Measurements from ENCODE around the gene MTAP.

MTAP gene

GRCh38 chr9:21802418-21803000 is at the start of gene MTAP:
Gene MTAP, plus strand, starts transcription at chr9:21802636. Its CDS starts 113 bp downstream, at chr9:21802749.
- peak; percentile 87 for DNase-seq

GRCh38 chr9:21753523-21753922 is 48.9 kb upstream of the MTAP start:
- DNase-seq, result no peak

GRCh38 chr9:21754741-21755140 is 47.7 kb upstream of the MTAP start:
- no peak for DNase-seq

GRCh38 chr9:21758540-21758939 is 43.9 kb upstream of the MTAP start:
- no peak for DNase-seq

GRCh38 chr9:21761309-21761901 is 41.0 kb upstream of the MTAP start:
- no peak for DNase-seq

- no peak for DNase-seq
Measured at GRCh38 chr9:21762064-21762463, 40.4 kb upstream of the MTAP start.

- DNase-seq, result no peak
Measured at GRCh38 chr9:21764846-21765245, 37.6 kb upstream of the MTAP start.

- no peak for DNase-seq
Measured at GRCh38 chr9:21766096-21766495, 36.3 kb upstream of the MTAP start.

- no peak for DNase-seq
Measured at GRCh38 chr9:21770871-21771560, 31.4 kb upstream of the MTAP start.

- DNase-seq, result no peak
Measured at GRCh38 chr9:21777701-21778100, 24.7 kb upstream of the MTAP start.

- no peak for DNase-seq
Measured at GRCh38 chr9:21778304-21778703, 24.1 kb upstream of the MTAP start.

- DNase-seq, result no peak
Measured at GRCh38 chr9:21779397-21779796, 23.0 kb upstream of the MTAP start.

GRCh38 chr9:21781656-21782055 is 20.8 kb upstream of the MTAP start:
- DNase-seq, result no peak

GRCh38 chr9:21782205-21782604 is 20.2 kb upstream of the MTAP start:
- DNase-seq, result no peak

GRCh38 chr9:21788752-21789151 is 13.7 kb upstream of the MTAP start:
- no peak for DNase-seq

GRCh38 chr9:21789541-21790037 is 12.8 kb upstream of the MTAP start:
- DNase-seq, result peak; percentile 53

GRCh38 chr9:21795483-21795882 is 7.0 kb upstream of the MTAP start:
- no peak for DNase-seq

- no peak for DNase-seq
Measured at GRCh38 chr9:21796768-21797167, 5.7 kb upstream of the MTAP start.

GRCh38 chr9:21800931-21801682 is 1.3 kb upstream of the MTAP start:
- no peak for DNase-seq

- peak; percentile 61 for DNase-seq
Measured at GRCh38 chr9:21801683-21802417, 586 bp upstream of the MTAP start.

- DNase-seq, result no peak
Measured at GRCh38 chr9:21803649-21804048, 1.2 kb downstream of the MTAP start.

GRCh38 chr9:21804331-21804730 is 1.9 kb downstream of the MTAP start:
- DNase-seq, result no peak

- no peak for DNase-seq
Measured at GRCh38 chr9:21804791-21805190, 2.4 kb downstream of the MTAP start.

All from NCI-H748 treated with DMSO at 0.1 percent for 48 hours (cell line).